ENCODE data around the gene TMEM81. TPM values are rescaled to one million over a fixed set of nuclear protein-coding genes. Genes with fewer than 3 reads are reported as not detected.
A peak's percentile ranks its signal among the peaks of the same experiment; 100 is the strongest.

The TMEM81 gene
- total RNA-seq, 4 donors from 2014 or later: 1.6 to 4.5 (median 2.9) TPM

DNA sequence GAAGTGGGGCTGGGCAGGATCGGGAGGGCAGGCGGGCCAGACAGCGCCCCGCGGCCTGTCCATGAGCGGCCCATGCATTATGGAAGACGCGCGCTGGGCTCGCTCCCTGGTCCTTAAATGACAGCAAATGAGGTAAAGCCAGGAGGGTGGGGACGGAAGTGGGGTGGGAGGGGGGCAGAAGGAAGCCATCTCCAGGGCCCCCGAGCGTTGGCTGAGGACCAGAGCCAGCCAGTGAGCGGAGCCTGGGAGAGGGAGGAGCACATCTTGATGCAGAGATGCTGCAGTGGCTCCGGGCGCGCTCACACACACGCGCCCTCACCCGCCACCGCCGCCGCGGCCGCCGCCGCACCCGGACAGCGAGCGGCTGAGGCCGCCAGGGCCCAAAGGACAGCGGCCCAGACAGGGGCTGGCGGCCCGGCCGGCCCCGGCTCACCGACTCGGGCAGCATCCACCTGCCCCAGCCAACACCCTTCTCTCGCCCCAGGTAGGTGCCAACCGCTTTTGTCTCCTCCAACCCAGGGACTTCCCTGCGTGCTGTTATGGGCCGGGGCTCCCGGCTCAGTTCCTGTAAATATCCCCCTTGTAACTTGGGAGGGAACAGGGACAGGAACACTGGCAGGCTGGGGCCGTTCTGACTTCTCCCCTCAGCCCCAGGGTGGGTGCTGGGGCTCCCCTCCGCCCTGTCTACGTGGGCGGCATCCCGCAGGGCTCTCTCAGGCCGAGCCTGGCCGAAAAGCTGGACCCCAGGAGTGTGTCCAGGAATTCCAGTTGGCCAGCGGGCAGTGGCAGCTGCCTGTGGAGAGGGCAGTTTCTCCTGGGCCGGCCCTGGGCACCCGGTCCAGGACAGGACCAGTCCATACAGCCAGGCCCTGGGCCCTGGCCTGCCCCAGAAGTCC lies 41.1 kb downstream of the TMEM81 start, which contains the start of gene CNTN2:
Gene CNTN2, plus strand, starts transcription at position 302 of the 896 bp plus-strand sequence. CDS start 9,974 bp downstream, outside the sequence.
- TF ChIP-seq EP300 (IDR thresholded peaks at IDR 0.05) (no peak), POLR2AphosphoS5 (IDR thresholded peaks at IDR 0.05) (no peak), POLR2A (IDR thresholded peaks at IDR 0.05) (no peak), CTCF (IDR thresholded peaks at IDR 0.05) (no peak)
- Histone ChIP-seq H3K36me3 (no peaks in the 10 kb centered on the region), H3K4me1 (peaks cover 0 to 23% (median 0%) of the 10 kb centered on the region in 3 donors), H3K9me3 (no peaks in the 10 kb centered on the region), H3K27me3 (peaks cover 69% of the 10 kb centered on the region), H3K27ac (peak within 1 kb of the TSS in 1 of 4 donors; percentile 29), H3K4me3 (peak within 1 kb of the TSS in 1 of 2 donors; percentile 41)
- WGBS, 2 donors (ENCODE audit: low coverage in 1 of 2): no CpG with 5 or more reads among the region's 53 CpGs
- ATAC-seq: no peak

DNA sequence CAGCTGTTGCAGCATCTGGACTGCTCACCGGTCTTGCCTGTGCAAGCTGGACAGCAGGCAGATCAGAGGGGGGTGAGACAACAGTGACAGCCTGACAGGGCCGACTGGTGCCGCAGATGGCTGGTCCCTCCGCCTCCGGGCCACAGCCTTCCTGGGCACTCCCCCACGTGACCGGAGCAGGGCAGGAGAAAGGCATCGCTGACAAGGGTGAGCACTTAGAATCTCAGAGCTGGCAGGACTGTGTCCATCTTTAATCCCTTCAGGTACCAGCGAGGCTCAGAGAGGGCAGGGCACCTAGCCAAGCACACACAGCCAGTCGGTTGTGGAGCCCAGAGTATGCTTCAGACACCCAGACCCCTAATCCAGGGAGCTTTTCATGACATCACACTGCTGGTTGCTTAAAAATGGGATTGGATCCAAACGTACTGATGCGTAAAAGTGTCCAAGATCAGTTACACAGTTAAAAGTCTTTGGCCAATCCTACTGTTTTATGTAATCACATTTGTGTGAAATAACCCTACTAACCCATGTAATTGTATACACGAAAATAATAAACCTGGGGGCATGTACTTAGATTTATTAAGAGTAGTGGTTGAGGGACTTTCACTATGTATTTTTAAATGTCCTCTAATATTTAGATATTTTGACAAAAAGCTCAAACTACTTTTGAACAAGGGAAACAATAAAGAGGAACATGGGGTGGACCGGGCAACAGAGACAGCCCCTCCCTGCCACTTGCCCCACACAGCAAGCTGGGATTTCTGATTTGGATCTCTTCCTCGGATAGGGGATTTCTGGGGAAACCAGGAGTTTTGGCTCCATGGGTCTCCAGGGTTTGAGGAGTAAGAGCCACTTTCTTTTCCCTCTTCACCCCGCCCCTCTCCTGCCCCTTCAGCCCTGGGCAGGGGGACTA lies 42.0 kb downstream of the TMEM81 start:
- WGBS, 2 donors (ENCODE audit: low coverage in 1 of 2): 24 to 51% methylated on average over 2 to 3 of the region's 16 CpGs
- ATAC-seq: no peak

DNA sequence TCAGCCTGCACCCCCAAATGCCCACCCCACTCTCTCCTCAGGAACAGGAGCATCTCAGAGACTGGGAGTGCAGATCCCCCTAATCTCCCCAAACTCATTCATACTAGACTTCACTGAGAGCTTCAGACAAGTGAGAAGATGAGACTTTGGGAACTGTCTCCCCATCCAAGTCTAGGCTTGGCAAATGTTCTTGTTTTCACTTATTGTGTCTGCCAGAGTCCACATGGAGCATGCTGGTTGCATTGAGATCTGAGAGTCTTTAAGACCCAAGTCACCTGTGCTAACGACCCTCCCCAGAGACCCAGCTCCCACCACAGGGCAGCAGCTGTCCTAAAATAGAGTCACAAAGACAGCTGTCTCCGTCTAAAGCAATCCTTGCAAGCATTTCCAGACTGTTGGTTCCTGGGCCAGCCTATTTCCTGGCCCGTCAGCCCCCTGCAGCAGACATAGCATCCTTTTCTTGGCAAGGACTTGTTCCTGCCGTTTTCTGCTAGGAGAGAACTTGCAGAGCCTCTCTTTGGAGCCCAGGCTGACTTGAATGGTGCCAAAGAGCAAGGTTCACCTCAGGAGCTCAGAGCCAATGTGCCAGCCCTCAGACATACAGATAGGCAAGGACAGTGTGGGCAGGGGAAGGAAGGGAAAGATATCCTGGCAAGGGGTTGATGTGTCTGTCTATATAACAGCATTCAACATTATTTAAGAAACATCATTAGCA lies 43.1 kb downstream of the TMEM81 start:
- Histone ChIP-seq H3K9me3 (no peaks in the 10 kb centered on the region), H3K36me3 (no peaks in the 10 kb centered on the region), H3K27me3 (peaks cover 49% of the 10 kb centered on the region), H3K4me3 (no peak overlapping the region), H3K4me1 (peaks cover 0 to 23% (median 0%) of the 10 kb centered on the region in 3 donors), H3K27ac (no peak overlapping the region)
- WGBS, 2 donors (ENCODE audit: low coverage in 1 of 2): 20 to 60% methylated on average over 1 of the region's 4 CpGs
- TF ChIP-seq POLR2A (IDR thresholded peaks at IDR 0.05) (no peak), EP300 (IDR thresholded peaks at IDR 0.05) (no peak), POLR2AphosphoS5 (IDR thresholded peaks at IDR 0.05) (no peak), CTCF (IDR thresholded peaks at IDR 0.05) (no peak)
- ATAC-seq: no peak

More for the DNA sequence above, 42.0 kb downstream of the TMEM81 start:
- Histone ChIP-seq H3K27me3 (peaks cover 60% of the 10 kb centered on the region), H3K9me3 (no peaks in the 10 kb centered on the region), H3K27ac (no peak overlapping the region), H3K4me1 (peaks cover 0 to 23% (median 0%) of the 10 kb centered on the region in 3 donors), H3K36me3 (no peaks in the 10 kb centered on the region), H3K4me3 (peak overlapping the region in 1 of 2 donors; percentile 41)
- TF ChIP-seq POLR2A (IDR thresholded peaks at IDR 0.05) (no peak), EP300 (IDR thresholded peaks at IDR 0.05) (no peak), POLR2AphosphoS5 (IDR thresholded peaks at IDR 0.05) (no peak), CTCF (IDR thresholded peaks at IDR 0.05) (no peak)

DNA sequence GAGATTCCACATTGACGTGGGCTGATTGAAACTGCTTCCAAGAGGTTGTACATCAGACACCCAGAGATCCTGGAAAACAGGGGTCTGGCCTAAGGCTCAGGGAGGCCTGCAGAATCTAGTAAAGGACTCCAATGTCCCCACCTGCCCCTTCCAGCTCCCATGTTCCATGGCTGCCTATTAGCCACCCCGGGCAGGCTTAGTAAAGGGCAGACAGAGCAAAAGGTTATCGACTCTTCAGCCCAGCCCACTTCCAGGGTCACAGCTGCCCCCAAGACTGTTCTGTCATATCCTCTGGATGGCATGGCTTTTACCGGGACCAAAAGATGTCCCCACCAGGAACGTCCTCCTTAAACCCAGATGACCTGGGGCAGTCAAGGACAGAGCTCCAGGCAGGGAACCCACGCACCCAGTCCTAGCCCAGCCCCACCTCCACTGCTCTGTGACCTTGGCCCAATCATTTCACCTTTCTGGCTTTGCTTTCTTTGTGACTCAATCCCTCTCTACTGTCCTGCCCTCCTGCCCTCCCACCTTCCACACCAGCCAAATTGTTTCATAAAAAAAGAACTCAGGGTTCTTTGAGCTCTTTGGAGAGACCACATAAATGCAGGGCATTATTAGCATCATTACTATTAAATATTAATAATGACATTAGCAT lies 46.0 kb downstream of the TMEM81 start:
- no peaks in the 10 kb centered on the region for H3K36me3 ChIP-seq
- peaks cover 0 to 10% (median 0%) of the 10 kb centered on the region in 3 donors for H3K4me1 ChIP-seq
- TF ChIP-seq POLR2AphosphoS5 (IDR thresholded peaks at IDR 0.05) (no peak), CTCF (IDR thresholded peaks at IDR 0.05) (no peak), EP300 (IDR thresholded peaks at IDR 0.05) (no peak), POLR2A (IDR thresholded peaks at IDR 0.05) (no peak)
- no peak overlapping the region for H3K4me3 ChIP-seq
- H3K27me3 ChIP-seq: peaks cover 20% of the 10 kb centered on the region
- ATAC-seq: no peak
- 81 to 100% methylated on average over 1 to 4 of the region's 6 CpGs for WGBS, 2 donors (ENCODE audit: low coverage in 1 of 2)
- no peaks in the 10 kb centered on the region for H3K9me3 ChIP-seq
- no peak overlapping the region for H3K27ac ChIP-seq

Measured in gastroesophageal sphincter (tissue), 4 donors.